ENCODE results near the gene ZNF749. TPM values are rescaled to one million over a fixed set of nuclear protein-coding genes. Genes with fewer than 3 reads are reported as not detected.

The ZNF749 gene
- total RNA-seq, 2 experiments from 2014 or later: 19.5 to 20.0 TPM

GRCh38 chr19:57438925-57439324 is 3.8 kb downstream of the ZNF749 start:
- DNase-seq: no peak
- Mint-ChIP-seq H3K4me3 (no peak overlapping the region), H3K4me1 (ENCODE audit: low read depth) (peaks cover 32% of the 10 kb centered on the region), H3K36me3 (ENCODE audit: low read depth) (peaks cover 82% of the 10 kb centered on the region), H3K9me3 (peaks cover 52% of the 10 kb centered on the region), H3K27ac (no peak overlapping the region), H3K27me3 (no peaks in the 10 kb centered on the region)
- POLR2A ChIA-PET: no interaction called here
- CTCF ChIA-PET: no interaction called here
- TF ChIP-seq CTCF (IDR thresholded peaks at IDR 0.05): no peak
- no peak for ATAC-seq
- intact Hi-C loops (cut with micrococcal nuclease): no loop called here

- POLR2A ChIA-PET: no interaction called here
- CTCF ChIA-PET: no interaction called here
- Mint-ChIP-seq H3K27me3 (no peaks in the 10 kb centered on the region), H3K4me1 (ENCODE audit: low read depth) (peaks cover 13% of the 10 kb centered on the region), H3K9me3 (peaks cover 69% of the 10 kb centered on the region), H3K27ac (no peak overlapping the region), H3K36me3 (ENCODE audit: low read depth) (peaks cover 89% of the 10 kb centered on the region), H3K4me3 (no peak overlapping the region)
- TF ChIP-seq CTCF (IDR thresholded peaks at IDR 0.05): no peak
- DNase-seq (no peak), ATAC-seq (no peak)
- intact Hi-C loops (cut with micrococcal nuclease): no loop called here
Observed at GRCh38 chr19:57441979-57442752, 7.0 kb downstream of the ZNF749 start.

GRCh38 chr19:57443121-57443696 is 8.1 kb downstream of the ZNF749 start:
- peaks cover 10% of the 10 kb centered on the region for H3K4me1 Mint-ChIP-seq (ENCODE audit: low read depth)
- no peak for DNase-seq
- no peak overlapping the region for H3K4me3 Mint-ChIP-seq
- no peak for ATAC-seq
- peaks cover 72% of the 10 kb centered on the region for H3K9me3 Mint-ChIP-seq
- H3K27me3 Mint-ChIP-seq: no peaks in the 10 kb centered on the region
- intact Hi-C loops (cut with micrococcal nuclease): no loop called here
- H3K27ac Mint-ChIP-seq: no peak overlapping the region
- ChIA-PET POLR2A (no interaction called here), CTCF (no interaction called here)
- TF ChIP-seq CTCF (IDR thresholded peaks at IDR 0.05): no peak
- peaks cover 86% of the 10 kb centered on the region for H3K36me3 Mint-ChIP-seq (ENCODE audit: low read depth)

- intact Hi-C loops (cut with micrococcal nuclease): no loop called here
- Mint-ChIP-seq H3K4me3 (no peak overlapping the region), H3K9me3 (peaks cover 51% of the 10 kb centered on the region), H3K27me3 (no peaks in the 10 kb centered on the region), H3K36me3 (ENCODE audit: low read depth) (peaks cover 45% of the 10 kb centered on the region), H3K4me1 (ENCODE audit: low read depth) (no peaks in the 10 kb centered on the region), H3K27ac (no peak overlapping the region)
- no peak for TF ChIP-seq CTCF (IDR thresholded peaks at IDR 0.05)
- no peak for ATAC-seq
- ChIA-PET POLR2A (no interaction called here), CTCF (no interaction called here)
- DNase-seq: no peak
Observed at GRCh38 chr19:57452307-57452706, 17.2 kb downstream of the ZNF749 start.

- Mint-ChIP-seq H3K36me3 (ENCODE audit: low read depth) (peaks cover 33% of the 10 kb centered on the region), H3K27me3 (no peaks in the 10 kb centered on the region), H3K9me3 (peaks cover 52% of the 10 kb centered on the region), H3K27ac (no peak overlapping the region), H3K4me1 (ENCODE audit: low read depth) (no peaks in the 10 kb centered on the region), H3K4me3 (no peak overlapping the region)
- intact Hi-C loops (cut with micrococcal nuclease): no loop called here
- peak; percentile 46 for DNase-seq
- POLR2A ChIA-PET: no interaction called here
- no peak for ATAC-seq
- CTCF ChIA-PET: interaction anchor here (0.8 to 1.5 kb wide), 3 partner anchors 11 to 30 kb away, joined by 3 read pairs; no protein-coding TSS in a partner anchor
- TF ChIP-seq CTCF (IDR thresholded peaks at IDR 0.05): peak; percentile 57
Observed at GRCh38 chr19:57465680-57466381, 30.7 kb downstream of the ZNF749 start.
